ENCODE data around the gene DCC.

DCC gene

GRCh38 chr18:52691841-52692240, 351.8 kb downstream of the DCC start:
- no peak for DNase-seq (ENCODE audit: low read depth)

- no peak for DNase-seq (ENCODE audit: low read depth)
These were observed 354.8 kb downstream of the DCC start for GRCh38 chr18:52694804-52695203.

GRCh38 chr18:52700116-52700515, 360.1 kb downstream of the DCC start:
- no peak for DNase-seq (ENCODE audit: low read depth)

- DNase-seq (ENCODE audit: low read depth): no peak
These were observed 360.8 kb downstream of the DCC start for GRCh38 chr18:52700816-52701215.

- no peak for DNase-seq (ENCODE audit: low read depth)
These were observed 361.4 kb downstream of the DCC start for GRCh38 chr18:52701219-52701935.

GRCh38 chr18:52715421-52715820, 375.4 kb downstream of the DCC start:
- no peak for DNase-seq (ENCODE audit: low read depth)

- DNase-seq (ENCODE audit: low read depth): no peak
These were observed 376.0 kb downstream of the DCC start for GRCh38 chr18:52715991-52716390.

- no peak for DNase-seq (ENCODE audit: low read depth)
These were observed 377.0 kb downstream of the DCC start for GRCh38 chr18:52716973-52717372.

GRCh38 chr18:52722904-52723303, 382.9 kb downstream of the DCC start:
- no peak for DNase-seq (ENCODE audit: low read depth)

- DNase-seq (ENCODE audit: low read depth): no peak
These were observed 383.6 kb downstream of the DCC start for GRCh38 chr18:52723550-52723970.

- DNase-seq (ENCODE audit: low read depth): no peak
These were observed 391.1 kb downstream of the DCC start for GRCh38 chr18:52730972-52731619.

- no peak for DNase-seq (ENCODE audit: low read depth)
These were observed 398.9 kb downstream of the DCC start for GRCh38 chr18:52738946-52739345.

- no peak for DNase-seq (ENCODE audit: low read depth)
These were observed 407.0 kb downstream of the DCC start for GRCh38 chr18:52746986-52747385.

GRCh38 chr18:52747869-52748268, 407.9 kb downstream of the DCC start:
- no peak for DNase-seq (ENCODE audit: low read depth)

- no peak for DNase-seq (ENCODE audit: low read depth)
These were observed 408.3 kb downstream of the DCC start for GRCh38 chr18:52748343-52748742.

- DNase-seq (ENCODE audit: low read depth): no peak
These were observed 409.5 kb downstream of the DCC start for GRCh38 chr18:52749542-52749941.

- no peak for DNase-seq (ENCODE audit: low read depth)
These were observed 411.0 kb downstream of the DCC start for GRCh38 chr18:52750995-52751394.

GRCh38 chr18:52764316-52764715, 424.3 kb downstream of the DCC start:
- DNase-seq (ENCODE audit: low read depth): no peak

- DNase-seq (ENCODE audit: low read depth): no peak
These were observed 426.1 kb downstream of the DCC start for GRCh38 chr18:52766002-52766545.

GRCh38 chr18:52781113-52781512, 441.1 kb downstream of the DCC start:
- no peak for DNase-seq (ENCODE audit: low read depth)

- DNase-seq (ENCODE audit: low read depth): no peak
These were observed 451.3 kb downstream of the DCC start for GRCh38 chr18:52791321-52791720.

- DNase-seq (ENCODE audit: low read depth): no peak
These were observed 472.8 kb downstream of the DCC start for GRCh38 chr18:52812834-52813233.

GRCh38 chr18:52813635-52814416, 473.8 kb downstream of the DCC start:
- no peak for DNase-seq (ENCODE audit: low read depth)

Measured in GM04504 (cell line).